ENCODE measurements around the gene ATP6V0D1. TPM values are rescaled to one million over a fixed set of nuclear protein-coding genes. Genes with fewer than 3 reads are reported as not detected.

Gene ATP6V0D1
- polyA plus RNA-seq, 1 donor from 2014 or later = 188 TPM

GRCh38 chr16:67529582-67530012, 48.6 kb upstream of the ATP6V0D1 start:
- H4K20me1 ChIP-seq (ENCODE audit: insufficient read depth) = no peaks in the 10 kb centered on the region
- peak overlapping the region; percentile 56 for H2AFZ ChIP-seq (ENCODE audit: low read depth, low read length)
- no peaks in the 10 kb centered on the region for H3K9me2 ChIP-seq (ENCODE audit: insufficient read depth, low read length)
- no peaks in the 10 kb centered on the region for H3K36me3 ChIP-seq (ENCODE audit: insufficient read depth, low read length)
- H3K4me3 ChIP-seq (ENCODE audit: low read length) = peak overlapping the region; percentile 90
- TF ChIP-seq TAF1 (IDR thresholded peaks at IDR 0.05; ENCODE audit: low read depth) (no peak), REST (IDR thresholded peaks at IDR 0.05; ENCODE audit: borderline replicate concordance) (peak; percentile 10), MXI1 (conservative IDR thresholded peaks at IDR 0.05; ENCODE audit: poor library complexity, severe bottlenecking) (no peak)
- H3K79me2 ChIP-seq (replicated peaks; ENCODE audit: insufficient read depth, low read length) = peaks cover 22% of the 10 kb centered on the region
- H3K27me3 ChIP-seq (ENCODE audit: insufficient read depth, low read depth, low read length) = no peaks in the 10 kb centered on the region
- H3F3A ChIP-seq (ENCODE audit: insufficient read depth, low read length, poor library complexity, severe bottlenecking) = no peaks in the 10 kb centered on the region
- no peaks in the 10 kb centered on the region for H3K9me3 ChIP-seq (ENCODE audit: low read length)
- H3K27ac ChIP-seq (ENCODE audit: low read length) = peak overlapping the region; percentile 52
- peak overlapping the region; percentile 91 for H3K4me2 ChIP-seq (ENCODE audit: low read length)
- H3K9ac ChIP-seq (ENCODE audit: low read length) = peak overlapping the region; percentile 92

GRCh38 chr16:67528870-67529581, 48.1 kb upstream of the ATP6V0D1 start:
- Histone ChIP-seq H3K9me3 (ENCODE audit: low read length) (no peaks in the 10 kb centered on the region), H3K27me3 (ENCODE audit: insufficient read depth, low read depth, low read length) (no peaks in the 10 kb centered on the region), H4K20me1 (ENCODE audit: insufficient read depth) (no peaks in the 10 kb centered on the region), H3K36me3 (ENCODE audit: insufficient read depth, low read length) (no peaks in the 10 kb centered on the region), H3K27ac (ENCODE audit: low read length) (peak overlapping the region; percentile 52), H3F3A (ENCODE audit: insufficient read depth, low read length, poor library complexity, severe bottlenecking) (no peaks in the 10 kb centered on the region), H3K4me3 (ENCODE audit: low read length) (peak overlapping the region; percentile 90), H3K79me2 (replicated peaks; ENCODE audit: insufficient read depth, low read length) (peaks cover 22% of the 10 kb centered on the region), H3K4me2 (ENCODE audit: low read length) (peak overlapping the region; percentile 91), H3K9me2 (ENCODE audit: insufficient read depth, low read length) (no peaks in the 10 kb centered on the region), H3K9ac (ENCODE audit: low read length) (peak overlapping the region; percentile 92), H2AFZ (ENCODE audit: low read depth, low read length) (peak overlapping the region; percentile 56)
- TF ChIP-seq TAF1 (IDR thresholded peaks at IDR 0.05; ENCODE audit: low read depth) = peak; percentile 45
- TF ChIP-seq POLR2AphosphoS5 (IDR thresholded peaks at IDR 0.05) = peak; percentile 46
- peak; percentile 38 for TF ChIP-seq MXI1 (conservative IDR thresholded peaks at IDR 0.05; ENCODE audit: poor library complexity, severe bottlenecking)
- no peak for TF ChIP-seq EP300 (conservative IDR thresholded peaks at IDR 0.05; ENCODE audit: poor library complexity, severe bottlenecking)
- TF ChIP-seq CTCF (IDR thresholded peaks at IDR 0.05; ENCODE audit: poor library complexity, severe bottlenecking) = no peak
- peak; percentile 79 for TF ChIP-seq REST (IDR thresholded peaks at IDR 0.05; ENCODE audit: borderline replicate concordance)
- TF ChIP-seq EZH2 (IDR thresholded peaks at IDR 0.05; ENCODE audit: borderline replicate concordance, insufficient read depth, low read length, poor library complexity, severe bottlenecking) = no peak
- TF ChIP-seq SMC3 (conservative IDR thresholded peaks at IDR 0.05; ENCODE audit: poor library complexity) = no peak
- no peak for TF ChIP-seq RAD21 (conservative IDR thresholded peaks at IDR 0.05)
